ENCODE measurements around the gene RCOR1.
A peak's percentile ranks its signal among the peaks of the same experiment; 100 is the strongest.

Gene RCOR1

DNA sequence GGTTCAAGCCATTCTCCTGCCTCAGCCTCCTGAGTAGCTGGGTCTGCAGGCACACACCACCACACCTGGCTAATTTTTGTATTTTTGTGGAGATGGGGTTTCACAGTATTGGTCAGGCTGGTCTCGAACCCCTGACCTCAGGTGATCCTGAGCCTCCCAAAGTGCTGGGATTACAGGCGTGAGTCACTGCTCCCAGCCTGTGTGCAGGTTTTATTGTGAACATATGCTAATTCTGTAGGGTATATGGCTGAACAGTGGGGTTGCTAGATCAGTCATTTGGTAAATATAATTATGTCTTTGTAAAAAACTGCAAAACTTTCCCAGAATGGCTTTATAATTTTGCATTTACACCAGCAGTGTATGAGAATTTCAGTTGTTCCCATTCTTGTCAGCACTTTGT is 85.9 kb downstream of the RCOR1 start:
- DNase-seq (ENCODE audit: low read depth), result no peak

DNA sequence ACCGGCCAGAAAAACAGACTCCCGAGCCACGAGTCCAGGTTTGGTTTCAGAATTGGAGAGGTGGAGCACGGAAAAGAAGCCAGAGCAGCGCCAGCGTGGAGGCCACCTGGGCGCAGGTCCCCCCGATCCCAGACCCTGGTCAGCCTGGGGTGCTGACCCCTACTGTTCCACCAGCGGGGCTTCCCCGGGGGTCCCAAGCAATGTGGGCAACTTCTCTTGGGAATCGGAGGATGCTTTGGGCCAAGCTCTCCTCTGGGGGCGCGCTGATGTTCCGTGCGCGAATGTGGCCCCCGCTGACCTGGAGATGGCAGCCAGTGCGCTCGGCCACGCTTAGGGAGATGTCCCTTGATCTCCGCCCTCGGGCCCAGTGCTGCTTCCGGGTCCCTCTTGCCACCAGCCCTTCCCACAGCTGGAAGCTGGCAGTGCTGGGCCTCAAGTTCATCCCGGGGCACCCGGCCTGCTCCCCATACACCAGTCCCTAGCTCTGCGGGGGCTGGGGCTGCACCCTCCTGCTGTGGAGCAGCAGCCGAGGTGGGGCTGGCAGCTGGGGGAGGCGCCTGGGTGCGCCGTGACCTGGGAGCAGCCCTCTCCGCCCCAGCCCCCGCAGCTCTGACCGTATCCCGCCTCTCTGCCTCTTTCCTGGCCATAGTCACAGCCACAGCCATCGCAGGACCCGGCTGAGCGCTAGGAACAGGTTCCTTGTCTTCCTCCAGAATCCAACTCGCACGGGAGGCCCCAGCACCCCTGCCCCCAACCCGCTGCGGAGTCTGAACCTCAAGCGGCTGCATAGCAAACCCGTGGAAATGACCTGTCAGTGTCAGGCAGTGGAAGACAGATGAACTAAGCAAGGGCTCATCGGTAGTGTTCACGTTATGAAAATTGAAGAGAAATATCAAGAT is 91.2 kb downstream of the RCOR1 start:
- DNase-seq (ENCODE audit: low read depth), result no peak

DNA sequence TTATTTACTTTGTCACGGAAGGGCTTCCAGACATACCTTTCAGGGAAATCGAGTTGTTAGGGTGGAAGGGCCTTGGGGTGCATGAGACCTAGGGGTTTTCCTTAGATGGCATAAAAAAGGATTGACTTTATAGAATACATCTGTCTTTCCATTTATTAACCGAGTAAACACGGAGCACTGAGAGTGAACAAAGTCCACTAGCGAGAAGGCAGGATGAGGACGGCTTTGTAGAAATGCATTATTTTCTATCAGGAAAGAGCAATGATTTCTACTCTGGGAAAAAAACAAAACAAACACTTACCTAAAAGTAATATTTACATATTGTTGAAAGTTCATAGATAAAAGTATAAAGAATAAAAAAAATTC is 91.8 kb downstream of the RCOR1 start:
- DNase-seq (ENCODE audit: low read depth), result no peak

DNA sequence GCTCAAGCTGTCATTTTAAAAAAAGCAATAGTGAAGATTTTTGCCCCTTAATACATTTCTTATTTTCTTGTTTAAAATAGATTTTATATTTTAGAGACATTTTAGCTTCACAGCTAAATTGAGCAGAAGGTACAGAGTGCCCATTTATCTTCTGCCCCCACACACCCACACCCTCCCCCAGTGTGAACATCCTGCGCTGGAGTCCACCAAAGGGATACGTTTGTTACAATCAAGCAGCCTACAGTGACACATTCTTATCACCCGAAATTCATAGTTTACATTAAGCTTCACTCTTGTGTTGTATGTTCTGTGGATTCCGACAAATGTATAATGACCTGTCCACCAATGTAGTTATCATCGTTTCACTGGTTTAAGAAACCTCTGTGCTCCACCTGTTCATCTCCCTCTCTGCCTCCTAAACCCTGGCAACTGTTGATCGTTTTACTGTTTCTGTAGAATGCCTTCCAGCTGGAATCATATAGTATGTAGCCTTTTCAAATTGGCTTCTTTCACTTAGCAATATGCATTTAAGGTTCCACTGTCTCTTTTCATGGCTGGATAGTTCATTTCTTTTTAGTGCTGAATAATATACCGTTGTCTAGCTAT is 93.8 kb downstream of the RCOR1 start:
- no peak for DNase-seq (ENCODE audit: low read depth)

DNA sequence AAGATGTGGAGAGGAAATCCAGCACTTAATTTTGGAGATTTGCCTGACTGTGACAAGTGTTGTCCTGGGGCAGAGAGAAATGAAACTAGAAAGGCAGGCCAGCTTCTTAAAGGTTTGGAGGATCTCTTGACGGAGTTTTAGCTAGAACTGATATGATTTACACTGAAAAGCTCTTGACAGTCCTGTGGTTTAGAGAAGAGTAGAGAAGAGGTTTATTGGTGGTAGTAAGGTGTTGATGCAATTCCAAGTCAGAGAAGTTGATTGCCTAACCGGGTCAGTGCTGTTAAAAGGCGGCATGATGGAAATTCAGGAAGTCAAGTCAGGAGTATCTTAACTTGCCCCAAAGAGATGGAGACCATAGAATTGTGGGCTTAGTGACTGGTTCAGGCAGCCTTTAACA is 95.8 kb downstream of the RCOR1 start:
- no peak for DNase-seq (ENCODE audit: low read depth)

DNA sequence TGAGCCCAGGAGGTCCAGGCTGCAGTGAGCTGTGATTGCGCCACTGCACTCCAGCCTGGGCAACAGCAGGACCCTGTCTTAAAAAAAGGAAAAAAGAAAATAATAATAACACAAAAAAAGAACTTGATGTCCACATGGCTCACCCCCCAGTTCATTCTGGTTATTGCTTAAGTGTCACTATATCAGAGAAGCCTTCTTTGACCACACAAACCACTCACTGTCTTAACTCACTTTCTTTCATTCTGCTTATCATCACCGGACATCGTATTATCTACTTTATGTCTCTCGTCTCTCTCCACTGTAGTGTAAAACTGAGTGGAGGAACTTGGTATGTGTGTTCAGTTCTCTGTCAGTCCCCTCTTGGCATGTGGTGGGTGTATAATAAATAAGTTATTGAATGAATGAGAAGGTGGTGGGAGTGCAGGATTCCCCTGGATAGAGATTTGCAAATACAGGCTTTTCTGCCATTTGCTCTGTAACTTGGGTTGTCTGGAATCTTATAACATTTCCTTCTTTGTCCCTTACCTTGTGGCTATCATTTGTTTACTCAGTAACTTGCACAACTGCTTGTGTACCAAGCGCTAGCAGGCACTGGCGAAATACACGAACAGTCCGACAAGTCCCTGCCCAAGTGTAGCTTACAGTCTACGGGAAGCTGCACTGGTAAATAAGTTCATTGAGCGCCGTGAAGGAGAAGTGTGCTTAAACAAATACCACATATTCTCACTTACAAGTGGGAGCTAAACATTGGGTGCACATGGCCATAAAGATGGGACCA is 98.2 kb downstream of the RCOR1 start:
- no peak for DNase-seq (ENCODE audit: low read depth)

DNA sequence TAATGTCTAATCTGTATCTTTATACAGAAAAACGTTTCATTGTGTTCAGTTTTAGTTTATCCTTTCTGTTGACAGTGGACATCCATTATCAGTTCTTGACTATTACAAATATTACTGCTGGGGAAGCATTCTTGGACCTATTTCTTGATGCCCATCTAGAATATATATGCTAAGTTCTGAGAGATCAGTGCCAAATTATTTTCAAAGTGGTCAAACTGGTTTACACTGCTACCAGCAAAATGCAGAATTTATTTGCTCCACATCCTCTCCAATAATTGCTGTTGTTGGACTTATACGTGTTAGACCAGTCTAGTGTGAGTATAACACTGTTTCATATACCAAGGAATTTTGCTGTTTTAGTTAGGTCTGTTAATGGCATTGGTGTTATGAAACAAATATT is 99.3 kb downstream of the RCOR1 start:
- no peak for DNase-seq (ENCODE audit: low read depth)

DNA sequence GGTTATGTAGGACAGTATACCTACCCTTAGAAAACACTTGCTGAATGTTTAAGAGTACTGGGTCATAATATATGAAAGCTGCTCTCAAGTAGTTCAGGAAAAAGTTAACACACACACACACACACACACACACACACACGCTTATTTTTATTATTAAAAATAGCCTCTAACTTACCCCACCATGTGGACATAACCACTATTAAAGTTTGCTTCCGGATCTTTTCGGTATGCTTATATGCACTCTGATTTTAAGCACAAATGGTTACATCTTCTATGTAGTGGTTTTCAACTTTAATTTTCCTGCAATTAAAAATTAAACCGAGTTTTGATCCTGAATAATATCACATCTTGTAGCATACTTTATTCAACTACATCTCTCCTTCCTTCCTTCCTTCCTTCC is 99.9 kb downstream of the RCOR1 start:
- DNase-seq (ENCODE audit: low read depth), result no peak

DNA sequence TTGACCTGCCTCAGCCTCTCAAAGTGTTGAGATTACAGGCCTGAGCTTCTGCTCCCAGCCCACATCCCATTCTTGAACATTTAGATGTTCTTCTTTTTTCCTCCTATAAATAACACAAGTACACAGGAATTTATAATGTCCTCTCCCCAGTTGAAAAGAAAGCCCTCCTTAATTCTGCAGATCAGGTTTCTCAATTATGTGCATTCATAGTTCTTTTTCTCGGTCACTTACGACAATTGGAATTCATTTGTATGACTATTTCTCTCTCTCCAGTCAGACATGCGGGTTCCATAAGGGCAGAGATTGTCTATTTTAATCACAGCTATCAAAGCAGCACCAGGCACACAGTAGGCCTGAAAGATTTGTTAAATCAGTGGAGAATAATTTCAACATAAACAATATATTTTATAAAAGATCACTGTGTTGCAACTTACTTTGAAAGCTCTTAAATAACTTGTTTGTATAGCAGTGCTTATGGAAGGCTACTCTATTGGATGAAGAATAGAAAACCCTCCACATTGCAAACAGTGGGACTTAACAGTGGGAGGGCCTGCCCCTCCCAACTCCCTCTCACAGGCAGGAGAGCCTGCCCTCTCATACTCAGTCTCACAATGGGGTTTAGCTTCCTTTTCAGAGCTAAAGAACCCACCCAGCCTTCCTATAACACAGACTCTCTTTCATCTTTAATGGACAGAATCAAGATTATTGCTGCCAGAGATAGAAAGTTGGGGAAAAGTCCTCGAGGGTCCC is 100.7 kb downstream of the RCOR1 start:
- no peak for DNase-seq (ENCODE audit: low read depth)

DNA sequence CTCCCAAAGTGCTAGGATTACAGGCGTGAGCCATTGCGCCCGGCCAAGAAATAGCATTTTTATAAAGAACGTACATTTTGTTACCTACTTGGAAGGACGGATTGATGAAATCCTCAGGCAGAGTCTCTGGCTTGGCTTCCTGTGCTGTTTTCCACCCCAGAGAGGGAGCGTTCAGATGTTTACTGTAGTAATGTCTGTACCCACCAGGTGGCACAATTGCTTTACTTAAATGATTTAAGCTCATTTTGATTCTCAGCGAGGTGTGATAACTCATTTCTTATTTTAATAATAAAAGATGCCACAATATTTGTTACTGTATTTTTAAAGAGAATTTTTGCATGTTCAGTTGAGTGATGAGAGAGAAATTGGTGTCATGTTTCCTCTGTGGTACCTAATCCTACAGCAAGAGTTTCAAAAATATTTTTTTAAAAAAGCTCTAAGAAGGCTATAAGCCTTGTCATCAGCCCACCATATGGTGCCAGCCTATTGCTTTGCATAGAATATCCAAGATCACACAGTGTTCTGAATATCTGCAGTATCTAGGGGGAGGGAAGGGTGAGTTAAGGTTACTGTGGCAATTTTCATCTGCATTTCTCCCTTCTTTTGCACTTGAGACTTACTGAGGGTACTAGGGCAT is 102.2 kb downstream of the RCOR1 start:
- peak; percentile 46 for DNase-seq (ENCODE audit: low read depth)

DNA sequence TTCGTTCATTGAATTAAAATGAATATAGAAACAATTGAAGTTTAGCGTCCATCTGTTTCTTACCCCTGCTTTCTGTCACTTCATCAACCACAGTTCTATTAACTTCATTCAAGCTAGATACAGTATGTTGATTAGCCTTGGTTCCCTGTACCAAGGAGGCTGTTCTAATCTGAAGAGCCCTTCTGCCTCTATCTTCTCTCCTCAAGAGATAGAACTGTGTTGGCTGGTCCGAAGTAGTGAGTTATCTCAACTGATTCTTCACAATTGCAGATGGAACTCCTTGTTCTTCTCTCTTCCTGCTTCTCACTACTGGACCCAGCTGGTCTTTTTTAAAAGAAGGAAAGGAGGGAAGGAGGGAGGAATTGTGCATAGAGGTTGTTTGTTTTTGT is 102.7 kb downstream of the RCOR1 start:
- no peak for DNase-seq (ENCODE audit: low read depth)

DNA sequence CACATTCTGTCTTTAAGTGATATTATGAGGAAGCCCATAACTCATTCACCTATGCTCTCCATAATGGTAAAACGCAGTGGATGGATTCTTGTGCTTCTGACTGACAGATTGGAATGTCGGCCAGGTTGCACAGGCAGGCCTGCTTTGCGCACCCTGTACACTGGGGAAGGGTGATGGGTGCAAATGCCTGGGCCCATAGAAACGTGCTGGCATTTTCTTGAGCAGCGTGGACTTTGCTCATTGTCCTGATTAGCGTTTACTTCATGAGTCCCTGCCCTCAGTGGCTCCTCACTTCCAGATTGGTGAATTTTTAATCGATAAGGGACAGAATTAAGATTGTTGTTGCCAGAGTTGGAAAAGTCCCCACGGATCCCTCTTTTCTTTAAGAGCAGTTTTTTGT is 103.9 kb downstream of the RCOR1 start:
- no peak for DNase-seq (ENCODE audit: low read depth)

DNA sequence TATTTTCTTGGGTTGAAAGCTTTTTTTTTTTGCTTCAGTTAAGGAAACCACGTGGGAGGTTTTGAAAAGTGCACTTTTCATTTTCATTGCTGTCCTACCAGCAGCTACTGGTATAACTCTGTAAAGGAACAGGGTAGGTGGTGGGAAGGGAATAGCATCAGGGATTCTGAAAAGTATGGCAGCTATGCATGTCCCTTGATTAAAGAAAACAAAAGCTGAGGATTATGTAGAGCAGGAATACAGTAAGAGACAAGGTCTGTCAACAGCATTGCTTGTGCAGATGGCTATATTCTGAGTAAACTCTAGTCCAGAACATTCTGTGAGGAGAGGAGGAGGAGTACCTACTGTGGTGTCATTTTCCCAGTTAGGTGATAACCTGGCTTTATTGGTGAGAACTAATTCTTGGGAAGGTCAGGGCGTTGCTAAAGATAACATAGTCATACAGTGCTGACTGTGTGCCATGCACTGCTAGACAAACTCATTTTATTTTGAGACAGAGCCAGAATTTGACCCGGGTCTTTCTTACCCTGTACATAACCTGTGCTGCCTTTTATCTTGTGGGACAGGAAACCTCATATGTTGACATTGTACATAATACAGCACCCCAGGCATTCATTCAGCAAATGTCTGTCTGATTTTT is 104.5 kb downstream of the RCOR1 start:
- DNase-seq (ENCODE audit: low read depth), result no peak

DNA sequence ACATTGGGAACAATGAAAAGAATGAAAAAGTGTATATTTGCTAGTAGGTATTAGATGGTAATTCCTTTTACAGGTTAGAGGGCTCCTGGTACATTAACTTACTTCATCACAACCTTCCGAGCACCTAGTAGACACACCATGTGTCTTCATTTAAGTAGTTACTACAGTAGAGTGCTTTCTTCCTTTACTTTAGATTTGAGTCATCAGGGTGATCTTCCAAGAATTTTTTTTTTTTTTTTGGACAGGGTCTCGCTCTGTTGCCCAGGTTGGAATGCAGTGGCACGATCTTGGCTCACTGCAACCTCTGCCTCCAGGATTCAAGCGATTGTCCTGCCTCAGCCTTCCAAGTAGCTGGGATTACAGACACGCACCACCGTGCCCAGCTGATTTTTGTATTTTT is 105.1 kb downstream of the RCOR1 start:
- DNase-seq (ENCODE audit: low read depth), result no peak

DNA sequence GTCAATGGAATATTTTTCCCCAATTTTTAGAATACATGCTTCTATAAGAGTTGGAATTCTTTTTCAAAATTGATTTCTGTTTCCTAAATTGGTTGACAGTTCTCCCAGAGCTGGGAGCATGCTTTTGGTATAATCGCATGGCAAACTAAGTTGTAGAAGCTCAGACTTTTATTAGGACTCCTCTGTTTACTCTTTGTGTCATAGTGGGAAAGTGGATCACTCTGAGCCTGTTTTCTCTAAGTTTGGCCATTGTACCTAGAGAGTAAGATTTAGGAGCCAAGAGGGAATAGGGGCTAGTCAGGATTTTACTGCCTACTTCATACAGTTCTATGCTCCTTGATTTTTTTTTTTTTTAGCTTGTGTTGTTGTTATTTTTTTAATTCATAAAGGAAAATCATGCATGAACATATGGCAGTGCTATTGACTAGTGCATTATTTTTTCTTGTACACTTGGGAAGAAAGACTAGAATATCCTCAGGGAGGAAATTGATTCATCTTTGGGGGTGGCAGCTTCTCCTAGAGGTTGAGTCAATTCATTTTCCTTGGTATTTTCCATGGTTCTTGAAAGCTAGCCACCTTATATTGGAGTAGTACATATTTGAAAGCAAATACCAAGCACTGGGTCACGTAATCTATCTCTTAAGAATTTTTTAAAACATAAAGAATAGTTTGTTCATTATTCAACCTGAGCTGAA is 107.1 kb downstream of the RCOR1 start:
- no peak for DNase-seq (ENCODE audit: low read depth)

DNA sequence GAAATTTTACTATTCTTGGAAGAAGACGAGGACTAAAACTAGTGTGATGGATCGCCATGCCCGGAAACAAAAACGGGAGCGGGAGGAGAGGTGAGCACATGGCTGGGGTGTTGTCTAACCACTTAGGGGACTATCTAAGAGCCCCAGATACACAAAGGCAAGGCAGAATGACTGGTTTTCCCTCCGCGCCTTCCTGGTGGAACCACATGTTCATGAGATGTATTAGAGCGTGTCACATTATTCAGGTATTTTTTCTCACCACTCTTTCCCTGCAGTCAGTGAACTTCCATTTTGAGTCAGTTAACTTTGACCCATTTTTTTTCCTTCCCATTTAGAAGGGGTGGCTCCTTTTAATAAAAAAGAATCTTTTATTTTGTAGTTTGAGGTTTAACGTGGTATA is 116.0 kb downstream of the RCOR1 start:
- DNase-seq (ENCODE audit: low read depth), result no peak

DNA sequence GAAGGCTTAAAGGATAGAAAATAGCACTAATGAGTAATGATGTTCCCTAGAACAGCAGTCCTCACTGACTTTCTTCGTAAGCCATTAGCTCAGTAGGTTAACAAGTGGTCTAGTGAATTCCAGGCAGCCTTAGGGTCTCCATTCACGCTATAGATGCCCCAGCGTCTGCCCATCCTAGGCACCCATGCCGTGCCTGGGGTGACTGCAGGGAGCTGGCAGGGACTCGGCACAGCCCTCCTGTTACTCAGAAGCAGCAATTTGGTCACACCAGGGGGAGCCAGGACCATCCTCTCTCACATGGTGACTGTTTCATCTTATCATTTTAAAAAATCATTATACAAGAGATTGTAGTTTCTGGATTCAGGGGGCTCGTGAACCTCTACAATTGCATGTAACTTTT is 118.8 kb downstream of the RCOR1 start:
- DNase-seq (ENCODE audit: low read depth), result no peak

DNA sequence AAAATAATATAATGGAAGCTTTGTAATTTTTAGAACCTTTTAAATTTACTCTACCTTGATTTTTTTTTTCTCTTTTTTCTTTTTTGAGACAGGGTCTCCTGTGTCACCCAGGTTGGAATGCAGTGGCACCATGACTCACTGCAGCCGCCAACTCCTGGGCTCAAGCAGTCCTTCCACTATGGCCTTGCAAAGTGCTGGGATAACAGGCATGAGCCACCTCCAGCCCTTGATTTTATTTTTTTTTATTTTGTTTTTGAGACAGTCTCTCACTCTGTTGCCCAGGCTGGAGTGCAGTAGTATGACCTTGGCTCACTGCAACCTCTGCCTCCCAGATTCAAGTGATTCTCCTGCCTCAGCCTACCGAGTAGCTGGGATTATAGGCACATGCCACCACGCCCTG is 119.5 kb downstream of the RCOR1 start:
- no peak for DNase-seq (ENCODE audit: low read depth)

DNA sequence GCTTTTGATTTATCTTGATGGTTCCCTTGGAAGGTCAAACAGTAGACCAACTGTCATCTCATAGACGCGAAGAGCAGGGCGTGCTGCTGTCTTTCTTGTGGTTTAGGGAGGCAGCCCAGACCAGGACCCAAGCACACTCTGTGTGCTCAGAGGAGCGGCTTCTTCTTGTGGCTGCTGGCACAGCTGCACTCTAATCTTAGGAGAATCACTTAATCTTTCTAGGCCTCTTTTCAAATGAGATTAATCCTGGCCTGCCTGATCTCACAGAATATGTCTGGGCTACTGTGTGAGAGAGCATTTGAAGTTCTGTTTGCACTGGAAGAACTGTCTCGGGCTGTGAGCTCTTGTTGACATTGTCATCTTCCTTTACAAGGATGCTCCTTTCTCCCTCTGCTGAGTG is 124.8 kb downstream of the RCOR1 start:
- DNase-seq (ENCODE audit: low read depth), result no peak

DNA sequence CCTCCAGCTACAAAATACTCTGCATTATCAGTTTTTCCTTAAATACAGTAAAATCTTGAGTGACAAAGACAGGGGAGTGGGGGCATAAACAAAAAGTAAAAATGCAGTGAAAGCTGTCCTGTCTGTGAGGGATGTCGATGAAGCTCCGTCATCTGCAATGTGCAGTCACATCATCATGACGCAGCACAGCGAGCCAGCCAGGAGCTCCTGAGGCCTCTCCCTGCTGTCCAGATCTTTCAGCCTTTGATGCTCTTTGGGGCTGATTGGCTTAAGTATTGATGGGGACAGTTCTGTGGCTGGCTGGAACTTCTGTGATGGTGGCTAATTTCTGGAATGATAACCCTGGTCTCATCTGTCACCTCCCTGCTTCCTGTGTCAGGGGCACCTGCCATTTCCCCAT is 130.2 kb downstream of the RCOR1 start:
- DNase-seq (ENCODE audit: low read depth), result no peak

DNA sequence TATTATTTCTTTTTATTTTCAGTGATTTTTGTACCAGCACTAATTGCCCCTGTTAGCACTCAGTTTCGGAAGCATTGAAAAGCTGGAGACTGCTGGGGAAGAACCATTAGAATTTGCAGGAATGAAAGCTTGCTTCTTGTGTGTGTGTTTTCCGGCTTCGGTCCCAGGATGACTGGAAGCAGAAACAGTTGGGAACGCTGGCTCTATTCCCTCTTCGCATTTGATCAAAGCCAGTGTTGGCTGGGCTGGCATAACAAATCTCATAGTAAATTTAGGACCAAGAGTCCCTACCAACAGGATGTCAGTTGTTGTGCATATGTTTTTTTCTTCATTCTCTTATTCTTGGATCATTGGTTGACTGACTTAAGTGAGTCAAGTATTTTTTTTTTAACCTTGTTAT is 131.2 kb downstream of the RCOR1 start:
- DNase-seq (ENCODE audit: low read depth), result no peak
